ENCODE results near the gene JAG2. TPM values are rescaled to one million over a fixed set of nuclear protein-coding genes. Genes with fewer than 3 reads are reported as not detected.

The JAG2 gene
- total and polyA plus RNA-seq, 2 donors from 2014 or later = 6.3 to 26.1 TPM

DNA sequence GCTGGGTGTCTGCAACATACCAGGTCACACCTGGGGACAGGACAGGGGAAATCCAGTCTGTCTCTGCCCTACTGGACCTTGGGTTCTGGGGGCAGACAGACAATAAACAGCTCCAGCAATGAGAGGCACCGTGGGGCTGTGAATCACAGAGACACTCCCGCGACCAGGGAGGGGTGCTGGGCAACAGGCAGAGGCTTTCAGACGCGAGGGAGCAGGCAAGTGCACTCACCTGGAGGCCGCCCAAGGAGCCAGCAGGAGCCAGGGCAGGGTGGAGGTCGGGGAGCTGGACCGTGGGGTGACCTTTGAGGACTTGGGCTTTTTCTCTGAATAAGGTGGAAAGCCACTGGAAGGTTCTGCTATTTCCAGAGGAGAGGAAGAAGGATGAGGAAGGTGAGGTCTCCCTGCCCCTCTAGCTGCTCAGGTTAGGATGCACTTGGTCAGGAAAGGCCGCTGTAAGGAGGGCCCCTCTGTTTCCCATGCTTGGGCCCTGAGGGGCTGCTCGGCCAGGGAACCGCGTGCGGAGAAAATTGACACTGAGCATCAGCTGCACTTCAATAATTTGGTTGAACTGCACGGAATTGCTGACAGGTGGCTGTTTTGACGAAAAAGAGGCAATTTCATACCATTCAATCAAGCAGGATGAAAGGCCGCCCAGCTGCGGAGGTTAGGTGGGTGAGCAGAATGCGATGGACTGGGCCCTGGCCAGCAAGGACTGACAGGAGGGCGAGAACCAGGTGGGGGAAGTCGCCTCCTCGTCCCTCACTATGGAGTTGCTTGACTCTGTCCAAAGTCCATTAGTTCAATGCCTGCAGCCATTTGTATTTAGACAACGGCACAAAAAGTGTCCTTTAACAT, 42.2 kb downstream of the JAG2 start:
- Histone ChIP-seq H3K4me1 (ENCODE audit: control insufficient read depth in 2 of 3, insufficient read depth in 2 of 3, low read depth in 1 of 3, low read length in 3 of 3) (no peaks in the 10 kb centered on the region), H3K27ac (ENCODE audit: low read depth in 2 of 2, low read length in 2 of 2) (no peak overlapping the region), H3K27me3 (ENCODE audit: control insufficient read depth, insufficient read depth, low read length) (no peaks in the 10 kb centered on the region), H3K36me3 (ENCODE audit: control insufficient read depth in 2 of 3, insufficient read depth in 3 of 3, low read length in 3 of 3) (no peaks in the 10 kb centered on the region), H3K9ac (ENCODE audit: low read length in 3 of 3) (no peak overlapping the region), H3K4me3 (ENCODE audit: low read length in 3 of 3) (no peak overlapping the region), H3K9me3 (ENCODE audit: control insufficient read depth in 2 of 3, insufficient read depth in 1 of 3, low read length in 3 of 3) (peaks cover 0 to 13% (median 3%) of the 10 kb centered on the region in 3 donors)
- DNase-seq = no peak
- no peak for TF ChIP-seq CTCF (IDR thresholded peaks at IDR 0.05; ENCODE audit: borderline replicate concordance, extremely low read depth, insufficient read depth)
- FAIRE-seq = no peak
- intact Hi-C loops (cut with DNase I) = no loop called here

DNA sequence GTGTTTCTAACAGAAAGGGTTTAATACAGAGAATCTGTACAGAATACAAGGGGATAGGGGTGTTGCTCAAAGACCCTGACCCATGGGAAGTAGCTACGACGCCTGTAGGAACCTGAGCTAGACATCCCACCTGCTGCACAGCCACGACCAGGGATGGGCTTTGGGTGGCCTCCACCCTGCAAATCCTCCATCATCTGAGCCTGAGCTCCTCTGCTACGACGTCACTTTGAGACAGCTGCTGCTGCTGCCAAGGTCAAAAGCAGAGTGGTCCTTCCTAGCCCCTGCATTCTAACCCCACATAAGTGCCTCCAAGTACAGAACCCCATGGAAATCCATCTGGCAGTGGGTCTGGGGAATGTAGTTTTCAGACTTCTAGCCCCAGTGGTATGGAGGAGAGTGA, 43.8 kb downstream of the JAG2 start:
- DNase-seq = no peak
- Histone ChIP-seq H3K36me3 (ENCODE audit: control insufficient read depth in 2 of 3, insufficient read depth in 3 of 3, low read length in 3 of 3) (no peaks in the 10 kb centered on the region), H3K27me3 (ENCODE audit: control insufficient read depth, insufficient read depth, low read length) (no peaks in the 10 kb centered on the region), H3K9me3 (ENCODE audit: control insufficient read depth in 2 of 3, insufficient read depth in 1 of 3, low read length in 3 of 3) (peaks cover 0 to 19% (median 3%) of the 10 kb centered on the region in 3 donors), H3K4me3 (ENCODE audit: low read length in 3 of 3) (no peak overlapping the region), H3K9ac (ENCODE audit: low read length in 3 of 3) (no peak overlapping the region), H3K4me1 (ENCODE audit: control insufficient read depth in 2 of 3, insufficient read depth in 2 of 3, low read depth in 1 of 3, low read length in 3 of 3) (no peaks in the 10 kb centered on the region), H3K27ac (ENCODE audit: low read depth in 2 of 2, low read length in 2 of 2) (no peak overlapping the region)
- FAIRE-seq = no peak
- no peak for TF ChIP-seq CTCF (IDR thresholded peaks at IDR 0.05; ENCODE audit: borderline replicate concordance, extremely low read depth, insufficient read depth)
- intact Hi-C loops (cut with DNase I) = no loop called here

GRCh38 chr14:105123981-105124765, 44.4 kb downstream of the JAG2 start:
- Histone ChIP-seq H3K27ac (ENCODE audit: low read depth in 2 of 2, low read length in 2 of 2) (no peak overlapping the region), H3K4me1 (ENCODE audit: control insufficient read depth in 2 of 3, insufficient read depth in 2 of 3, low read depth in 1 of 3, low read length in 3 of 3) (no peaks in the 10 kb centered on the region), H3K27me3 (ENCODE audit: control insufficient read depth, insufficient read depth, low read length) (no peaks in the 10 kb centered on the region), H3K4me3 (ENCODE audit: low read length in 3 of 3) (no peak overlapping the region), H3K9me3 (ENCODE audit: control insufficient read depth in 2 of 3, insufficient read depth in 1 of 3, low read length in 3 of 3) (peaks cover 0 to 19% (median 3%) of the 10 kb centered on the region in 3 donors), H3K36me3 (ENCODE audit: control insufficient read depth in 2 of 3, insufficient read depth in 3 of 3, low read length in 3 of 3) (no peaks in the 10 kb centered on the region), H3K9ac (ENCODE audit: low read length in 3 of 3) (no peak overlapping the region)
- DNase-seq (peak in 1 of 5 donors; percentile 30), FAIRE-seq (no peak)
- intact Hi-C loops (cut with DNase I) = no loop called here
- no peak for TF ChIP-seq CTCF (IDR thresholded peaks at IDR 0.05; ENCODE audit: borderline replicate concordance, extremely low read depth, insufficient read depth)

Measured in kidney (tissue), 14 donors.